RWPE2 (cell line): ENCODE data around the gene PHLPP2.

ENCODE experiments used
- ATAC-seq: fragments of 200-7000 bp; cut with Tn5 transposase; 3 replicates; pipeline ENCODE4 v1.9.1; 2021; ENCODE audit warnings: low read depth
- DNase-seq: peaks from one replicate; pipeline ENCODE4 v3.0.0-alpha.2; 2020; ENCODE audit warnings: low spot score
- H3K27ac ChIP-seq: fragments of 450-650 bp; 2 replicates; pipeline ENCODE4 v1.5.1; 2017; ENCODE audit warnings: mild to moderate bottlenecking; ENCODE audit not compliant: poor library complexity, severe bottlenecking
- H3K27me3 ChIP-seq: fragments of 250-450 bp; sonication (Bioruptor Pico); 2 replicates; pipeline ENCODE4 v1.5.1; 2021; ENCODE audit warnings: mild to moderate bottlenecking, moderate library complexity; ENCODE audit not compliant: insufficient read depth, poor library complexity, severe bottlenecking
- H3K36me3 ChIP-seq: fragments of 250-450 bp; sonication (Bioruptor Pico); 2 replicates; pipeline ENCODE4 v1.5.1; 2020; ENCODE audit warnings: low read depth, mild to moderate bottlenecking, moderate library complexity
- H3K4me1 ChIP-seq: fragments of 250-450 bp; sonication (Bioruptor Pico); 2 replicates; pipeline ENCODE4 v1.5.1; 2021; ENCODE audit warnings: mild to moderate bottlenecking, moderate library complexity; ENCODE audit not compliant: insufficient read depth, poor library complexity, severe bottlenecking
- H3K4me3 ChIP-seq: fragments of 250-450 bp; sonication (Bioruptor Pico); 2 replicates; pipeline ENCODE4 v1.5.1; 2021; ENCODE audit warnings: mild to moderate bottlenecking, moderate library complexity; ENCODE audit not compliant: severe bottlenecking
- H3K9me3 ChIP-seq: fragments of 250-450 bp; sonication (Bioruptor Pico); 2 replicates; pipeline ENCODE4 v1.5.1; 2021; ENCODE audit warnings: mild to moderate bottlenecking, moderate library complexity; ENCODE audit not compliant: severe bottlenecking
- CTCF ChIP-seq: fragments of 450-650 bp; IDR thresholded peaks from one replicate; pipeline ENCODE4 v1.5.1; 2017; ENCODE audit warnings: mild to moderate bottlenecking, moderate library complexity; ENCODE audit not compliant: poor library complexity, severe bottlenecking

PHLPP2 gene

GRCh38 chr16:71681360-71681759 lies 43.1 kb downstream of the PHLPP2 start:
- no peak for TF ChIP-seq CTCF
- Histone ChIP-seq H3K4me3 (no peak overlapping the region), H3K4me1 (no peaks in the 10 kb centered on the region), H3K36me3 (peaks cover 54% of the 10 kb centered on the region), H3K27me3 (no peaks in the 10 kb centered on the region), H3K9me3 (no peaks in the 10 kb centered on the region), H3K27ac (no peak overlapping the region)
- no peak for ATAC-seq
- no peak for DNase-seq

- Histone ChIP-seq H3K27ac (no peak overlapping the region), H3K9me3 (no peaks in the 10 kb centered on the region), H3K4me3 (no peak overlapping the region), H3K27me3 (no peaks in the 10 kb centered on the region), H3K36me3 (peaks cover 70% of the 10 kb centered on the region), H3K4me1 (no peaks in the 10 kb centered on the region)
- DNase-seq (no peak), ATAC-seq (no peak)
- TF ChIP-seq CTCF: no peak
Observed at GRCh38 chr16:71676236-71676635, 48.3 kb downstream of the PHLPP2 start.

- H3K4me1 ChIP-seq: no peaks in the 10 kb centered on the region
- H3K27ac ChIP-seq: no peak overlapping the region
- no peak overlapping the region for H3K4me3 ChIP-seq
- no peak for DNase-seq
- no peaks in the 10 kb centered on the region for H3K9me3 ChIP-seq
- peaks cover 66% of the 10 kb centered on the region for H3K36me3 ChIP-seq
- no peaks in the 10 kb centered on the region for H3K27me3 ChIP-seq
- ATAC-seq: no peak
- no peak for TF ChIP-seq CTCF
Observed at GRCh38 chr16:71675380-71675779, 49.1 kb downstream of the PHLPP2 start.

- no peak for ATAC-seq
- no peak for TF ChIP-seq CTCF
- Histone ChIP-seq H3K4me3 (no peak overlapping the region), H3K27me3 (no peaks in the 10 kb centered on the region), H3K9me3 (no peaks in the 10 kb centered on the region), H3K27ac (no peak overlapping the region), H3K4me1 (no peaks in the 10 kb centered on the region), H3K36me3 (peaks cover 66% of the 10 kb centered on the region)
- DNase-seq: no peak
Observed at GRCh38 chr16:71674229-71674628, 50.3 kb downstream of the PHLPP2 start.

GRCh38 chr16:71673582-71673973 lies 50.9 kb downstream of the PHLPP2 start:
- no peak for DNase-seq
- no peak for TF ChIP-seq CTCF
- H3K4me3 ChIP-seq: no peak overlapping the region
- H3K27me3 ChIP-seq: no peaks in the 10 kb centered on the region
- H3K27ac ChIP-seq: no peak overlapping the region
- no peaks in the 10 kb centered on the region for H3K9me3 ChIP-seq
- peaks cover 71% of the 10 kb centered on the region for H3K36me3 ChIP-seq
- H3K4me1 ChIP-seq: no peaks in the 10 kb centered on the region
- ATAC-seq: no peak
